GM21717 (cell line): Measurements from ENCODE around the gene DNAAF8.

ENCODE experiments used
- ATAC-seq: cut with Tn5 transposase; IDR thresholded peaks from one replicate; pipeline ENCODE4 v1.9.1; 2021; ENCODE audit warnings: mild to moderate bottlenecking, moderate library complexity; ENCODE audit not compliant: unreplicated experiment

DNAAF8 gene

DNA sequence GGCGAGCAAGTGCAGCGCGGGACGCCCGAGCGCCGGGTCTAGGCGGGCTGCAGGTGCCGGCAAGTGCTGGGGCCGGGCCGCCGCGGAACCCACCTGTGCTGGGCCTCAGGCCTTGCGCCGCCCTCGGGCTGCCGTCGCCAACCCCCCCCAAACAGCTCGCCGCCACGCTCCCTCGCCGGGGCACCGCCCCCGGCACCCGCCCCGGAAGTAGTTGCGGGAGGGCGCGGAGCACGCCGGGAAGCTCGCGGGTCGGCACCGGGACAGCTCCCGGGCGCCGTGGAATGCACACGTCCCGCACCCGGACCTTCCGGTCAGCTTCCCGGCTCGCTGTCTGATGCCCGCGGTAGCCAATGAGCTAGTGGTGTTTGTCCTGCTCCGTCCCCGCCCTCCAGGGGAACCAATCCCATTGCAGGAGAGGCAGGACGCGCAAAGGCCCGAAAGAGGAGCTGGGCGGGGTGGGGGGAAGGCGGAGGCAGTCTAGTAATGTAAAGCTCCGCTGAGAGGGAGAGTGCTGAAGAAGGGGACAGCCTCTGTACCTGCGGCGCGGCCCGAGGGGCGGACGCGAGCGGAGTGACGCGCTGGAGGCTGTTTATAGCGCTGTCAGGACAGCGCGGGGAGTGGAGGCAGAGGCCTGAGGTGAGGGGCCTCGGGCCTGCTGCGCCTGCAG is at the start of gene DNAAF8, which contains the start of gene ANKS3:
Gene DNAAF8, plus strand, starts transcription at position 475 of the 667 bp plus-strand sequence. CDS start 1,978 bp downstream, outside the sequence.
Gene ANKS3, minus strand, starts transcription at position 209 of the 667 bp plus-strand sequence. CDS start 4,122 bp downstream, outside the sequence.
- ATAC-seq: peak; percentile 66

DNA sequence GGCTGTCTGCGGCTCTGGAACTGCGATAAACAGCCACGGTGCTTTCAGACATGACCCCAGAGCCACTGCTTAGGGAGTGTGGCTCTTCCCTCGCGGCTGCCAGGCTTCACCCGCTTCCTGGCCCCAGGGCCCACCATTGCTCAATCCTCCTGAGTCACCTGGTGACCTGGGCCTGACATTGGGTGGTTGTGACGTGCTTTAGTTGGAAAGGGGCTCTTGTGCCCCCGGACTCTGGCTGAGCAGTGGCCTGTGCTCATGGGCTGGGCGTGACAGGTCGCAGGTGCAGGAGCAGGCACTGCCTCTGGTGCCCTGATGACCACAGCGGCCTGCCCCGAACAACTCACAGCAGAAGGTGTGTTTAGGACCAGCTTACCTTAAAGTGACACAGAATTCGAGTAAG is 49.6 kb upstream of the DNAAF8 start:
- ATAC-seq: no peak

DNA sequence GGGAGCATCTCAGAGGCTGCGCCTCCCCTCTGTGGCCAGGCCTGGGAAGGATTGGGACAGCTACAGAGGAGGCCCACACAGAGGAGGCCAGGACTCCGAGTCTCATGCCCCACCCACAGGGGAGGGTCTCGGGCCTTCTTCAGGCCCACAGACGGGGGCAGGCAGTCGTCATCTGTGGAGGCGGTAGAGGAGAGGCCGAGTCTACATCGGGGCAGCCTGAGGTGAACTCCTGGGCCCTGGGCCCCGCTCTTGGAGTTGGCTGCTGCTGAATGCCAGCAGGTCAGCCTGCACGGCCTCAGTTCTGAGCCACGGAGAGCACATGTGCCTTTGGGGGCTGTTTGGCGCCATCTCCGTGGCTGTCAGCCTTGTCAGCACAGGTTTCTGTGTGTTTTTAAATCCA is 49.0 kb upstream of the DNAAF8 start:
- ATAC-seq: no peak

DNA sequence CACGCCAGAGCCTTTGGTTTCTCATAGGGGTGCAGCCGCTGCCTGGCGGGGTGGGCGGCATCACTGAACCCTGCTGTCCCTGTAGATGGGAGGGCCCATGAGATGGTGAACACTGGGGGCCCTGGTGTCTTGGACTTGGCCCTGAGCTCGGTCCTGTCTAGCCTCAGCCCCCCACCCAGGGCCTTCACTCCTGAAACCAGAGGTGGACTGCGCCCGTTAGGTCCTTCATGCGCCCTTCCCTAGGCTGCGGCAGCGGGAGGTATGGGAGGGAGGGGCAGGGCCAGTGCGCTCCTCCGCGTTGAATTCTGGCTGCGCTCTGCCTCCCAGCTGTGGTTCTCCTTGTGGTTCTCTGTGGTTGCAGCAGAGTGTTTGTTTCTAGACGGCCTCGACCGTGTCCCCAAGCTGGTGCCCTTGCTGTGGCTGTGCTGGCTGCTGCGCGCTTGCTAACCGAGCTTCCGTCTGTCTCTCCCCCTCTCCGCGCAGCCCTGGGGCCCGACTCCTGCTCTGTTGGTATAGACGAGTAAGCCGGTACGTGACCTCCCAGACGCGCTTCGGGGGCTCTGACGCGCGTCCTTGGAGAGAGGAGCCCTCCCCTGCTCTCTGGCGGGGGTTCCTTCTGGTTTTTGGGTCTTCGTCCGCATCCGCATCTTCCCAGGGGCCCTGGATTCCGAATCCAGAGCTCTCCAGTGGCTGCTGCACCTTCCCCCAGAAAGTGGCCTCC is 48.4 kb upstream of the DNAAF8 start:
- ATAC-seq: no peak

DNA sequence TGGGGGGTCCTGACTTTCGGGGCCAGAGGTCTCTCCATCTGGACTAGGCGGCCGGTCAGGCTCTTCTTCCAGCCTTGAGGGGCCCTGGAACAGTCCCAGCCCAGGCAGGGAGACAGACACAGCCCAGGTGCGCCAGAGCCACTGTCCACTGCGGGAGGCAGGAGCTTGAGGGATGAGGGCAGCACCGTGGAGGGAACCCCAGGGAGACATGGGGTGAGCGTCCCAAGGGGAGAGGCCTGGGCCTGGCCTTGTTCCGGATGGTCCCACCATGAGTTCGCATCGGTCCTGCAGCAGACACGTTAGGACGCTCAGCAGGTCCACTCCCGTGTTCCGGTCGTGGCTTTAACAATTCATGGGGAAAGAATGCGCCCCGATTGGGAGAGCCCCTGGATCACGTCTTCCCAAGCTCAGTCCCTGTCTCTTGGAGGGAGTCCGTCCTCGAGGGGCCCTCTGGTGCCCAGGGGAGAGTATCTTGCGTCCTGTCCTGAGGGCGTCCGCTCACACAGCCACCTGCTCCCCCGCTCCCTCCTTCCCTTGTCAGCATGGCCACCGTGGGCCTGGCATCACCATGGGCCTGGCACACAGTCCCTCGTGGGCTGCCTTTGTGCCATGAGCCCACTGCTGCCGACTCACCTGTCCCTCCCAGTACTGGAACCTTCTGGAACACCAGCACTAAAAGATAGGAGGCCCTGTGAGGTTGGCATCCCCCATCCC is 47.7 kb upstream of the DNAAF8 start:
- no peak for ATAC-seq

DNA sequence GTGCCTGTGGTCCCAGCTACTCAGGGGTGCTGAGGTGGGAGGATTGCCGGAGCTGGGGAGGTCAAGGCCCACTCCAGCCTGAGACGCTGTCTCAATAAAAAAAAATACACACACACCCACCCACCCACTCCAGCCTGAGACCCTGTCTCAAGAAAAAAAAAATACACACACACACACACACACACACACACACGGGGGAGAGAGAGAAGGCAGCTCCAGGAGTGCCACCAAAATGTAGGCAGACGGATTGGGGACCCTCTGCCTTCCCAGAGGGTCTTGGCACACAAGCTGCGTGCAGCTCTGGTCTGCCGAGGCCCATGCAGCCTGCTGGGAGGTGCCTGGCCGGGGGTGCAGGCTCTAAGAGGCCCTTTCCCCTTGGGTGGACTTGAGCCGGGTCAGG is 46.9 kb upstream of the DNAAF8 start:
- ATAC-seq: no peak

DNA sequence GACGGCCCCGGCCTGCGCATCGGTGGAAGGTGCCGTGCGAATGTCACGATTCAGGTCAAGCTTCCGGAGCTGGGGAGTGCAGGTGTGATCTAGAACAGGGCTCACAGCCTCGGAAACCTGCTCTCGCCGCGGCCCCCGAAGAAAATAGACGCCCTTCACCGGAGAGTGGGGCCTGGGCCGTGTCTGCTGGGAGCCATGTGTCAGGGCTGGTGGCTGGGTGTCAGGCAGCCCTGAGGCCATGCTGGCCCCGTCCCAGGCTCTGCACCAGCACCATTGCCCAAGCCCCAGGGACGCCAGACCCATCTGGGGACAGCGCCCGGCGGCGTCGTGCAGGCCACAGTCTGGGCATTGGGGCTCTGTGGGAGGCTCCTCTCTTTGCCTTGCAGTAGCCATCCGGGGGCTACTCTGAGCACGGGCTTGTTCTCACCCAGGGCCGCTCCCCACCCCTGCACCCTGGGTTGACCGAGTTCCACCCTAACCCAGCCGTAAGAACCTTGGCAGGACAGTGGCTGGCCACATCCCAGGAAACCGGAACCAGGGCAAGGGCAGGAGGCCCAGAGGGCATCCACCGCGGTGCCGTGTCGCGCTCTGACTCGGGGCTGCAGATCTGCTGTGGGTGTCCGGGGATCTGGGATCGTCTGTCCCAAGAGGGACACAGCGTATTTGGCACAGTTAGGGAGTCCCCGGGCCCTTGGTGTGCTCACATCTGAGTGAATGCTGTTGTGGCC is 46.2 kb upstream of the DNAAF8 start:
- no peak for ATAC-seq

DNA sequence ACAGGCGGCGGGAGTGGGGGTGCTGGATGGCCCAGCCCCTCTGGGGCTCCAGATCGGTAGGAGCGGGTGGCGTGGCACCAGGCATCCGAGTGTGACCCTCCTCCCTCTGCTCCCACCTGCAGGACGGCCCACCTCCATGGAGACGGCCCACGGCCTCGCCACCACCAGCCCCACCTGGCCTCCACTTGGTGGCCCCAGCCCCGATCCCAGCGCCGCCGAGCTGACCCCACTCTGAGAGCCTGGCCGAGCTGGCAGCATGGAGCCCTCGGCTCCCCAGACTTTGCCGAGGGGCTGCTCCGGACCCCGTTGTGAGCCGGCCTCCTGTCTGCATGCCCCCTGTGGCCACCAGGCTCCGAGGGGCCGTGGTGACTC is 45.7 kb upstream of the DNAAF8 start:
- no peak for ATAC-seq

DNA sequence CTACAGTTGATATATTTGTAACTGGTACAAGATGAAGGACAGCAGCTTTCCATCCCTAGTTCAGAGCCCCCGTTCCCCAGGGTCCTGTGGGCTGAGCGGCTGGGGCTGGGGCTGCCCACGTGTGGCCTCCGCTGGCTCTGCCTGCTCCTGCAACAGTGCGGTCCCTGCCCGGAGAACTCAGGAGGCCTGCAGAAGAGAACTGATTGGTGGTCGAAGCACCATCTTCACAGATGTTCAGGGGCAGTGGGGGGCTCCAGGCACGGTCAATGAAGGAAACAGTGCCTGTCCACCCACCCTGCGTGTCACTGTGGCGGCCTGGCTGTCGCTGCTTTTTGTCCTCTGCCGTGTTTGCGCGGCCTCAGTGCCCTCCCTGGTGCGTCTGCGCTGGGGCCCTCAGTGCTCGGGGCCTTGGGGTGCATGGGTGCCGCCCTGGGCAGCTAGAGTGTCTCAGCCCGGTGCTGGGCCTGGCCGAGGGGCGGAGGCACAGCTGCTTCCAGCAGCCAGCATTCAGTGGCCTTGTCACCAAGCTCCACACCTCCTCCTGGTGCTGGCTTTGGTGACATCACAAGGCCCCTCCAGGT is 45.2 kb upstream of the DNAAF8 start:
- ATAC-seq: no peak

DNA sequence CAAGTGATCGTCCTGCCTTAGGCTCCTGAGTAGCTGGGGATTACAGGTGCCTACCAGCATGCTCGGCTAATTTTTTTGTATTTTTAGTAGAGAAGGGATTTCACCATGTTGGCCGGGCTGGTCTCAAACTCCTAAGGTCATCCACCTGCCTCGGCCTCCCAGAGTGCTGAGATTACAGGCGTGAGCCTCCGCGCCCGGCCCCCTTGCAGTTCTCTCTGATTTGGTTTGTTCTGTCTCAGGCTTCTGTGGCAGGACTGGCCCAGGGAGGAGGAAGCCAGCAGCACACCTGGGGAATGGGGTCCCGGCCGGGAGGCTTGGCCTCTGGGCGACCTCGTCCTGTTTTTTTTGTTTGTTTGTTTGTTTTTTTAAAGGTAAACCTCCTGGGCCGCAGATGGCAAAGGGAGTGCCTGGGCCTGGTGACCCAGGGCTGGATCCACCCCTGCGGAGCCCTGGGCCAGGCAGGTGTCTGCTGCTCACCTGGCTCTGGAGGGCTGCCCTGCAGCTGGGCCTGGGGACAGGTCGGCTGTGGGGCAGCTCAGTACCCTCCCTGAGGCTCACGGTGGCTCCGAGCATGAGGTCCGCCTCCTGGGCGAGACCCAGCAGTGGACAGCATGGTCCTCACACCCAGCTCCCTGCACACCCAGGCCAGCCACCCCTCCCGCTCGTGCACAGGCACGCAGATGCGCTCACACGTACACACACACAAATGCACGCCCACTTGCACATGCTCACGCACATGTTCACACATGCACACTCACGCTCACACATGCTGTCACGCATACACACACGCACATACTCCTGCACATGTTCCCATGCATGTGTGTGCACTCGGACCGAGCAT is 44.3 kb upstream of the DNAAF8 start:
- ATAC-seq: no peak

DNA sequence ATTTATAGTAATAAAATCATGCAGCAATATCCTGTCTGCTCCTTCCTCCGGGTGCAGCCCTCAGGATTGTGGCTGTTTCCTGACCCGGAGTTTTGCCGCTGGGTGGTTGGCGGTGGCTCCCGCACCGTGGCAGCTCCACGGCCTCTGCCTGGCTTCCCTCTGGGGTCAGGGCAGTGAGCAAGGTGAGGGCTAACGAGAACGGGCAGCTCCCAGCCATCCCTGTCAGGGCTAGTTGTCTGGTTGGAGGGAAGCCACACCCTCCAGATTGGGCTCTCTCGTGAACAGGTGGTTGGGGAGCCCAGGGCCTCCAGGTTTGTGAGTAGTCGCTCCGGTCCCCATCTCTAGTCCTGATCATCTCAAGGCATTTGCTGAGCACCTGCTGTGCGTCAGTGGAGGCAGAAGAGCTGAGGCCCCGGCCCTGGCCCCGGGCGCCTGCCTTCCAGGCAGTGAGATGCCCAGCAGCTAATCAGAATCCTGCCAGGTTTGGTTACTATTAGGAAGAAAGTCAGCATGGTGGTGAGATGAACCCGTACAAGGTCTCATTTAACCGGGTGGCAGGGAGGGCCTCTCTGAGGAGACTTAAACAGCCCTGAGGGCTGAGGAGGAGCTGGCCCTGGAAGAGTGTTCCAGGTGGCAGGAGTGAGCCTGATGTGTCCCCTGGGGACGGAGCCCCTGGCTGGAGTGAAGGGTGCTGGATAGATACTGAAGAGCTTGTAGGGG is 43.2 kb upstream of the DNAAF8 start:
- no peak for ATAC-seq

DNA sequence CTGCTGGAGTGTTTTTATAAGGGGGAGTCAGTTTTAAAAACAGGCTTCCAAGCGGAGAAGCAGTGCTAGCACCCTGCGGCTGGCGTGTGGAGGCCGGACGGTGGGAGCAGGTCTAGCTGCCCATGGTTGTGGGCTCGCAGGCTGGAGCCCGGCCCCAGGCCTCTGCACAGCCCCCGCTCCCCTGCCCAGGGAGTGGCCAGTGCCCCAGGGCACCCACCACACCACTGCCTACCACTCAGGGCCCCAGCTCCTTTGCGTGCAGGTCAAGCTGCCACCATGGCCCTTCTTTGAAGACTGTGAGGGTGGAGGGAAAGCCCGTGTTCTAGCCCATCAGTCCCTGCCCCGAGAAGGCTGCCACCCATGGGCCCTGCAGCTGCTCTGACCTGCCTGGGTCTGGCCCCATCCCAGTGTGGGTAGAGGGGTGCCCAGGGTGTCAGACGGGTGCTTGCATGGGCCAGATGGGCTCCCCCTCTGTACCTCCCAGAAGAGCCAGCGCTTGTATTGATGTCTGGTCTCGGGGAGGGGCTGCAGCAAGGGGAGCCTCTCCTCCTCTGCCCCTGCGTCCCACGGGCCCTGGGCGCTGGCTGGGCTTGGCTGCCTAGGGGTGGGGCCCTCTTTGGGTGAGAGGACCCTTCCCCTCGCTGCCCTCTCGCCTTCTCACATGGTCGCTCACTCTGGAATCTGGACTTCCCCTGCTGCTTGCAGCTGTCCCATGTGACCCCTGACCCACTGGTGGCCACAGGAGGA is 42.5 kb upstream of the DNAAF8 start:
- ATAC-seq: no peak

DNA sequence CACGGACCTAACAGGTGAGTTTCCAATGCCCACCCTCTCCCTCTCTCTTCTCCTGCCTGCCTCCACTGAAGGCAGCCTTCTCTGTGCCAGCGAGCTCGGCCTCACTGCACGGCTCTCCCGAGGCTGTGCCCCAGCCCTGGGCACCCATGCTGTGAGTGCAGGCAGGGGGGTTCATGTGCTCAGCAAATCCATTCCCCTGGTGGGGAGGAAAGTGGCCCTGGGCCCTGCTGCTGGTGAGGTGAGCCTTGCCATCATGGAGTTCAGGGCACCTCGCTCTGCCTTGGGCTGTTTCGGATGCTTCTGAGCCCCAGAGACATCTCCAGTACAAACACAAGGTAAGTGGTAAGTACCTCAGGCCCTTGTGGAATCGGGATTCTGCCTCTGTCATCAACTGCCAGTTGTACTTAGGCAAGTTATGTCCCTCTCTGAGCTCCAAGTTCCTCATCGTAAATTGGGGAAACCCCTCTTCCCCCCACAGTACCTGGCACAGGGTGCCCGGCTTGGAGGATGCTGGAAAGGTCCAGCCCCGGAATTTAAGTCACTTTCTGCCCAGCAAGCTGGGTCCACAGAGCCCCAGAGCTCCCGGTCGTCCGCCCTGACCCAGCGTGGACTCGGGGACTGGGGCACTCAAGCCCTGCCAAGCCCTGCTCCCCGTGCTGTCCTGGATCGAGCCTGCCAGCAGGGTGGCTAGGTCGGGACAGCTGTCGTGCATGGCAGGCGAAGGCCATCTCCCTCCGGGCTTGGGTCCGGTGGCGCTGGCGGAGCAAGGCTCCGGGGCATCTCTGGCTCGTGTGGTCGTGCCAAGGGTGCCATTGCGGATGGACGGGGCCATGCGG is 41.7 kb upstream of the DNAAF8 start:
- ATAC-seq: peak; percentile 14

DNA sequence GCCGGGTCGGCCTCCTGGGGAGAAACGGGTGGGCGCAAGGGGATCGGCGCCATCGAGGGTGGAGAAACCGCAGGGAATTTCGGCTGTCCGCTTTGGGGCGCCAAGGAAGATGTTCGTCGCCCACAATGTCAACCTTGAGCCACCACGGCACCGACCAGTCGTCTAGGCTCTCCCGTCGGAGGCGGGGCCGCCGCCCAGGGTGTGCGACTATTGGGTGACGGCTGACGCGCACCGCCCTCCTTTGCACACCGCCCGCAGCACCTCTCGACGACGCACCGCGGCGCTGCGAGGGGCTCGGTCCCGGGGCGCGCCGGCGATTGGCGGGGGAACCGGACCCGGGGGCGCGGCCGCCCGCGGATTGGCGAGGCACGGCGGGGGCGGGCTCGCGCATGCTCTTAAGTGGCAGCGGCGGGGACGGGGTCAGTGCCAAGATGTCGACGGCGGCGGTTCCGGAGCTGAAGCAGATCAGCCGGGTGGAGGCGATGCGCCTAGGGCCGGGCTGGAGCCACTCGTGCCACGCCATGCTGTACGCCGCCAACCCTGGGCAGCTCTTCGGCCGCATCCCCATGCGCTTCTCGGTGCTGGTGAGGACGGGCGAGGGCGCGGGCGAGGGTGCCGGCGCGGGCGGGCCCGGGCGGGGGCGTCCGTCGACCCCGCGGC is 40.9 kb upstream of the DNAAF8 start, which contains the start of gene NUDT16L1:
Gene NUDT16L1, plus strand, starts transcription at position 267 of the 660 bp plus-strand sequence. Its CDS starts 165 bp downstream, at position 432.
- ATAC-seq: peak; percentile 92

DNA sequence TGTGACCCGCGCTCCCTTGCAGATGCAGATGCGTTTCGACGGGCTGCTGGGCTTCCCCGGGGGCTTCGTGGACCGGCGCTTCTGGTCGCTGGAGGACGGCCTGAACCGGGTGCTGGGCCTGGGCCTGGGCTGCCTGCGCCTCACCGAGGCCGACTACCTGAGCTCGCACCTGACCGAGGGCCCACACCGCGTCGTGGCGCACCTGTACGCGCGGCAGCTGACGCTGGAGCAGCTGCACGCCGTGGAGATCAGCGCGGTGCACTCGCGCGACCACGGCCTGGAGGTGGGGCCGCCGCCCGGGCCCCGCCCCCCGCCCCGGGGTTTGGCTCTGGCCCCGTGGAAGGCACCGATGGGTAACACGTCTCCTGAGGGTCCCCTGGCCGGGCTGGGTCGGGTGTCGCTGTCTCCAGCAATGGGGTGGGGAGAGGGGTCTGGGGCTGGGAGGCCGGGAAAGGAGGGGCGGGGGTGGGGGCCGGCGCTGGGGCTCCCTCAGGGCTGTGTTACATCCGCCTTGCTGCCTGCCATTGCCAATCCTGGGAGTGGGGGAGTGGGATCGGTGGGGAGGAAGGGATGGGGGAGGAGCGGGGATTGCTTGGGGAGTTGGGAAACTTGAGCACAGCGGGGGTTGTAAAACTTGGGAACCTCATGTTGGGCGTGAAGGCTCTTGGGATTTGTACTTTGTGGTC is 40.2 kb upstream of the DNAAF8 start:
- no peak for ATAC-seq

DNA sequence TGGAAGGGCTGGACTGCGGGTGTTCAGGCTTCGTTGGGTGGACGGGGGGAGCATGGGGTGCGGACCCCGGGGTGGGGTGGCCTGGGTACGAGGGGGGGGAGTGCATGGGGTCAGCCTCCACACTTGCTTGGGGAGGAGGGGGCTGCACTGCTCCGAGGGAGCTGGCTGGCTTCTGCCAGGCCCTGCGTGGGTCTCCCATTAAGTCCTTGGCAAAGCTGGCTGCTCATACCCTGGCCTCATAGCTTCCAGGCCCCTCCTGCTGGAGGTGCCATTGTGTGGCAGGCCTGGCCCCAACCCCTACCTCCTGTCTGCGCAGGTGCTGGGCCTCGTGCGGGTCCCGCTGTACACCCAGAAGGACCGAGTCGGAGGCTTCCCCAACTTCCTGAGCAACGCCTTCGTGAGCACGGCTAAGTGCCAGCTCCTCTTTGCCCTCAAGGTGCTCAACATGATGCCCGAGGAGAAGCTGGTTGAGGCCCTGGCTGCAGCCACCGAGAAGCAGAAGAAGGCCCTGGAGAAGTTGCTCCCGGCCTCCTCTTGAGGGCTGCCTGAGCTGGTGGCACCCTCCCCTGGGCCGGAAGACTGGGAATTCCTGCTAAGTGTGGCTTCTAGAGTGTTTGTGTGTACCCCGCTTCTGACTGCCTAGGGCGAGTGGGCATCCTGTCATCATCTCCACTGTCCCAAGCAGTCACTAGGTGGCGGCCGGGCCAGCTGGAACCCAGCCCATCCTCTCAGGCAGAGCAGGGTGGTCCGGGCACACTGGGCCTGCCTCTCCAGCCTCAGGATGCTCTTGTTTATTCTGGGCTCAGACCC is 39.5 kb upstream of the DNAAF8 start:
- ATAC-seq: no peak
